Hepatocyte (in vitro differentiated cells): ENCODE measurements around the gene PANK2. TPM values are rescaled to one million over a fixed set of nuclear protein-coding genes. Genes with fewer than 3 reads are reported as not detected.
"Not testable (repeated sequence)": the region's sequence is repeated elsewhere in the genome, so short reads cannot be mapped to it uniquely, and the experiment has no call there.

ENCODE experiments used
- DNase-seq: peaks from one replicate; pipeline ENCODE4 v3.0.0-alpha.2; 2016; ENCODE audit warnings: low spot score
- H2AFZ ChIP-seq: fragments of 200-600 bp; sonication (generic); 2 replicates; pipeline ENCODE4 v1.6.0; 2016; ENCODE audit warnings: antibody characterized with exemption, mild to moderate bottlenecking
- H3K27ac ChIP-seq: fragments of 200-600 bp; sonication (generic); 2 replicates; pipeline ENCODE4 v1.5.1; 2016; ENCODE audit warnings: mild to moderate bottlenecking
- H3K27me3 ChIP-seq: fragments of 200-600 bp; sonication (generic); 2 replicates; pipeline ENCODE4 v1.6.1; 2016
- H3K36me3 ChIP-seq: fragments of 200-600 bp; sonication (generic); replicated peaks from 2 replicates; pipeline ENCODE4 v1.5.1; 2016; ENCODE audit warnings: low read depth; ENCODE audit not compliant: insufficient read depth
- H3K4me1 ChIP-seq: fragments of 200-600 bp; sonication (generic); 2 replicates; pipeline ENCODE4 v1.5.1; 2016; ENCODE audit warnings: mild to moderate bottlenecking, moderate library complexity; ENCODE audit not compliant: insufficient read depth
- H3K4me2 ChIP-seq: fragments of 200-600 bp; sonication (generic); 2 replicates; pipeline ENCODE4 v1.6.0; 2016
- H3K4me3 ChIP-seq: fragments of 200-600 bp; sonication (generic); 2 replicates; pipeline ENCODE4 v1.5.1; 2016; ENCODE audit warnings: mild to moderate bottlenecking
- H3K79me2 ChIP-seq: fragments of 200-600 bp; sonication (generic); 2 replicates; pipeline ENCODE4 v1.6.0; 2017; ENCODE audit warnings: mild to moderate bottlenecking
- H3K9me2 ChIP-seq: fragments of 200-600 bp; sonication (generic); replicated peaks from 2 replicates; pipeline ENCODE4 v1.6.0; 2017; ENCODE audit warnings: mild to moderate bottlenecking; ENCODE audit not compliant: insufficient read depth
- H3K9me3 ChIP-seq: fragments of 200-600 bp; sonication (generic); 2 replicates; pipeline ENCODE4 v1.5.1; 2016; ENCODE audit warnings: low read depth, mild to moderate bottlenecking
- H4K20me1 ChIP-seq: fragments of 200-600 bp; sonication (generic); 2 replicates; pipeline ENCODE4 v1.6.0; 2016; ENCODE audit warnings: mild to moderate bottlenecking; ENCODE audit not compliant: insufficient read depth, poor library complexity, severe bottlenecking
- EZH2 ChIP-seq: fragments of 200-600 bp; sonication (generic); IDR thresholded peaks from 2 replicates; pipeline ENCODE4 v1.6.1; 2016; ENCODE audit warnings: antibody characterized with exemption, mild to moderate bottlenecking, borderline replicate concordance
- EZH2phosphoT487 ChIP-seq: fragments of 200-600 bp; sonication (generic); IDR thresholded peaks from one replicate; pipeline ENCODE4 v1.6.1; 2018; ENCODE audit warnings: antibody characterized with exemption, mild to moderate bottlenecking, low read depth, moderate library complexity; ENCODE audit not compliant: unreplicated experiment, severe bottlenecking
- WGBS: methylation state at CpG from one replicate; pipeline ENCODE4 v1.1.6; 2016; ENCODE audit warnings: low lambda C conversion rate; ENCODE audit errors: missing lambda C conversion rate; 5-methylcytosine and 5-hydroxymethylcytosine counted together
- polyA plus RNA-seq: library from polyadenylated mRNA; unstranded; fragments of >200 nt; fragmentation: Nextera tagmentation; extraction: Ambion mirVana; gene quantifications from 2 replicates; pipeline ENCODE4 v1.2.1, GENCODE V29; 2016
- total RNA-seq: library from RNA; depleted of rRNA; stranded (reverse); fragments of >200 nt; gene quantifications from 2 replicates; pipeline ENCODE4 v1.2.3, GENCODE V29; 2014
- TF ChIP-seq, protein P1 (sequence below): fragments of 200-600 bp; sonication (generic); IDR thresholded peaks from 2 replicates; pipeline ENCODE4 v1.5.1; 2016; ENCODE audit warnings: antibody characterized with exemption, mild to moderate bottlenecking; ENCODE audit not compliant: poor library complexity

The PANK2 gene
- total and polyA plus RNA-seq, 2 experiments from 2014 or later: 24.1 to 37.6 TPM

GRCh38 chr20:3937618-3938017 is 48.4 kb downstream of the PANK2 start:
- Histone ChIP-seq H3K4me3 (no peak overlapping the region), H3K27me3 (no peaks in the 10 kb centered on the region), H3K36me3 (no peaks in the 10 kb centered on the region), H4K20me1 (no peaks in the 10 kb centered on the region), H3K79me2 (no peaks in the 10 kb centered on the region), H3K9me3 (no peaks in the 10 kb centered on the region), H3K4me1 (peaks cover 6% of the 10 kb centered on the region), H2AFZ (no peak overlapping the region), H3K9me2 (no peaks in the 10 kb centered on the region), H3K27ac (no peak overlapping the region), H3K4me2 (no peak overlapping the region)
- whole genome bisulfite sequencing: 100% methylated on average over 3 of the region's 3 CpGs
- TF ChIP-seq EZH2phosphoT487: no peak
- TF ChIP-seq, protein P1, sequence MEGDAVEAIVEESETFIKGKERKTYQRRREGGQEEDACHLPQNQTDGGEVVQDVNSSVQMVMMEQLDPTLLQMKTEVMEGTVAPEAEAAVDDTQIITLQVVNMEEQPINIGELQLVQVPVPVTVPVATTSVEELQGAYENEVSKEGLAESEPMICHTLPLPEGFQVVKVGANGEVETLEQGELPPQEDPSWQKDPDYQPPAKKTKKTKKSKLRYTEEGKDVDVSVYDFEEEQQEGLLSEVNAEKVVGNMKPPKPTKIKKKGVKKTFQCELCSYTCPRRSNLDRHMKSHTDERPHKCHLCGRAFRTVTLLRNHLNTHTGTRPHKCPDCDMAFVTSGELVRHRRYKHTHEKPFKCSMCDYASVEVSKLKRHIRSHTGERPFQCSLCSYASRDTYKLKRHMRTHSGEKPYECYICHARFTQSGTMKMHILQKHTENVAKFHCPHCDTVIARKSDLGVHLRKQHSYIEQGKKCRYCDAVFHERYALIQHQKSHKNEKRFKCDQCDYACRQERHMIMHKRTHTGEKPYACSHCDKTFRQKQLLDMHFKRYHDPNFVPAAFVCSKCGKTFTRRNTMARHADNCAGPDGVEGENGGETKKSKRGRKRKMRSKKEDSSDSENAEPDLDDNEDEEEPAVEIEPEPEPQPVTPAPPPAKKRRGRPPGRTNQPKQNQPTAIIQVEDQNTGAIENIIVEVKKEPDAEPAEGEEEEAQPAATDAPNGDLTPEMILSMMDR: no peak
- no peak for DNase-seq

GRCh38 chr20:3940905-3941304 is 51.7 kb downstream of the PANK2 start:
- WGBS: 88% methylated on average over 6 of the region's 6 CpGs
- no peak overlapping the region for H3K4me3 ChIP-seq
- no peaks in the 10 kb centered on the region for H3K27me3 ChIP-seq
- no peaks in the 10 kb centered on the region for H4K20me1 ChIP-seq
- no peak for DNase-seq
- no peaks in the 10 kb centered on the region for H3K79me2 ChIP-seq
- no peaks in the 10 kb centered on the region for H3K36me3 ChIP-seq
- H3K27ac ChIP-seq: no peak overlapping the region
- H3K9me3 ChIP-seq: no peaks in the 10 kb centered on the region
- no peaks in the 10 kb centered on the region for H3K9me2 ChIP-seq
- H3K4me1 ChIP-seq: no peaks in the 10 kb centered on the region
- no peak overlapping the region for H3K4me2 ChIP-seq
- no peak overlapping the region for H2AFZ ChIP-seq
- TF ChIP-seq EZH2phosphoT487 (no peak), EZH2 (no peak)
- TF ChIP-seq, protein P1: no peak

DNA sequence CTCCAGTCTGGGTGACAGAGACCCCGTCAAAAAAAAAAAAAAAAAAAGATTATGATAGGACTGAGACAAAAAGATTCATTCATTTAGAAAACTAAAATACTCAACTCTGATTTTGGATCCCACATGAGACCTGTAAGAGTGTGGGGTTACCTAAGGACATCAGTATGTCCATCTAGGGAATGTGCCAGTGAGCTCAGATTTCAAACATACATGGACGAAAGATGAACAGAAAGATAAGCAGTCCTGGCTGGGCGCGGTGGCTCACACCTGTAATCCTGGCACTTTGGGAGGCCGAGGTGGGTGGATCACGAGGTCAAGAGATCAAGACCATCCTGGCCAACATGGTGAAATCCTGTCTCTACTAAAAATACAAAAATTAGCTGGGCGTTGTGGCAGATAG is 57.5 kb downstream of the PANK2 start:
- not testable (repeated sequence) for DNase-seq, H2AFZ ChIP-seq, H3K4me2 ChIP-seq, H3K4me1 ChIP-seq, H4K20me1 ChIP-seq, H3K9me2 ChIP-seq, H3K27ac ChIP-seq, H3K79me2 ChIP-seq, H3K4me3 ChIP-seq, H3K36me3 ChIP-seq, H3K27me3 ChIP-seq, H3K9me3 ChIP-seq
- over 99% methylated on average over 7 of the region's 7 CpGs for WGBS

DNA sequence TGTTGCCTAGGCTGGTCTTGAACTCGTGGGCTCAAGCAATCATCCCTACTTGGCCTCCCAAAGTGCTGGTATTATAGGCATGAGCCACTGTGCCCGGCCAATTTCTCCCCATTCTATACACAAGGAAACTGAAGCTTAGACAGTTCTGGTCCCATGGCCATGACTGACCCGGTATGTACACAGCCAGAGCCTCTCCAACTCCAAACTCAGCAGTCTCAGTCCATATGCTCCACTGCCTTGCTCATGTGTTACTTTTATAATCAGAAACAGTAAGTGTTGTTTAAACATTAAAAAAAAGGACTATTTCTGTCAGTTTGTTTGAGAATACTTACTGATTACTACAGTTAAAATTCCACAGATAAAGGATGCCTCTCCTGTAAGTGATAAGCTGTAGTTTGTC is 75.5 kb downstream of the PANK2 start:
- no peak overlapping the region for H3K4me2 ChIP-seq
- H3K27me3 ChIP-seq: no peaks in the 10 kb centered on the region
- TF ChIP-seq, protein P1: no peak
- TF ChIP-seq EZH2 (no peak), EZH2phosphoT487 (no peak)
- H3K4me3 ChIP-seq: no peak overlapping the region
- peaks cover 5% of the 10 kb centered on the region for H3K79me2 ChIP-seq
- H3K4me1 ChIP-seq: peaks cover 5% of the 10 kb centered on the region
- 86% methylated on average over 3 of the region's 3 CpGs for WGBS
- H3K27ac ChIP-seq: no peak overlapping the region
- peak; percentile 17 for DNase-seq
- no peaks in the 10 kb centered on the region for H3K36me3 ChIP-seq
- H2AFZ ChIP-seq: no peak overlapping the region
- no peaks in the 10 kb centered on the region for H3K9me3 ChIP-seq
- no peaks in the 10 kb centered on the region for H3K9me2 ChIP-seq
- H4K20me1 ChIP-seq: no peaks in the 10 kb centered on the region
